ENCODE measurements around the gene NKX1-1.

NKX1-1 gene

GRCh38 chr4:1404573-1405253 lies 1.5 kb downstream of the NKX1-1 start:
- peaks cover 0 to 4% of the 10 kb centered on the region in 2 donors for H3K4me1 Mint-ChIP-seq (ENCODE audit: low read depth in 2 of 2)
- DNase-seq (no peak), ATAC-seq (replicated peaks) (no peak)
- H3K27ac Mint-ChIP-seq, result no peak overlapping the region
- H3K36me3 Mint-ChIP-seq (ENCODE audit: insufficient read depth), result no peaks in the 10 kb centered on the region
- peaks cover 34 to 64% of the 10 kb centered on the region in 2 donors for H3K27me3 Mint-ChIP-seq
- no peaks in the 10 kb centered on the region for H3K9me3 Mint-ChIP-seq
- H3K4me3 Mint-ChIP-seq, result peak overlapping the region in 1 of 2 donors; percentile 23

GRCh38 chr4:1403591-1404572 lies 2.4 kb downstream of the NKX1-1 start:
- DNase-seq (no peak), ATAC-seq (replicated peaks) (no peak)
- H3K27ac Mint-ChIP-seq, result no peak overlapping the region
- no peaks in the 10 kb centered on the region for H3K9me3 Mint-ChIP-seq
- H3K4me3 Mint-ChIP-seq, result peak overlapping the region; percentile 33 to 45
- peaks cover 0 to 4% of the 10 kb centered on the region in 2 donors for H3K4me1 Mint-ChIP-seq (ENCODE audit: low read depth in 2 of 2)
- H3K36me3 Mint-ChIP-seq (ENCODE audit: insufficient read depth), result no peaks in the 10 kb centered on the region
- peaks cover 25 to 56% of the 10 kb centered on the region in 2 donors for H3K27me3 Mint-ChIP-seq

- ATAC-seq (replicated peaks) (no peak), DNase-seq (no peak)
- no peaks in the 10 kb centered on the region for H3K36me3 Mint-ChIP-seq (ENCODE audit: insufficient read depth)
- peaks cover 0 to 4% of the 10 kb centered on the region in 2 donors for H3K4me1 Mint-ChIP-seq (ENCODE audit: low read depth in 2 of 2)
- H3K9me3 Mint-ChIP-seq, result no peaks in the 10 kb centered on the region
- no peak overlapping the region for H3K27ac Mint-ChIP-seq
- peaks cover 18 to 49% of the 10 kb centered on the region in 2 donors for H3K27me3 Mint-ChIP-seq
- H3K4me3 Mint-ChIP-seq, result no peak overlapping the region
Measured at GRCh38 chr4:1403177-1403583, 3.1 kb downstream of the NKX1-1 start.

GRCh38 chr4:1402516-1403091 lies 3.6 kb downstream of the NKX1-1 start:
- Mint-ChIP-seq H3K4me3 (no peak overlapping the region), H3K27ac (no peak overlapping the region), H3K9me3 (no peaks in the 10 kb centered on the region), H3K4me1 (ENCODE audit: low read depth in 2 of 2) (peaks cover 0 to 4% of the 10 kb centered on the region in 2 donors), H3K36me3 (ENCODE audit: insufficient read depth) (no peaks in the 10 kb centered on the region), H3K27me3 (peaks cover 15 to 43% of the 10 kb centered on the region in 2 donors)
- no peak for DNase-seq
- ATAC-seq (replicated peaks), result no peak

DNA sequence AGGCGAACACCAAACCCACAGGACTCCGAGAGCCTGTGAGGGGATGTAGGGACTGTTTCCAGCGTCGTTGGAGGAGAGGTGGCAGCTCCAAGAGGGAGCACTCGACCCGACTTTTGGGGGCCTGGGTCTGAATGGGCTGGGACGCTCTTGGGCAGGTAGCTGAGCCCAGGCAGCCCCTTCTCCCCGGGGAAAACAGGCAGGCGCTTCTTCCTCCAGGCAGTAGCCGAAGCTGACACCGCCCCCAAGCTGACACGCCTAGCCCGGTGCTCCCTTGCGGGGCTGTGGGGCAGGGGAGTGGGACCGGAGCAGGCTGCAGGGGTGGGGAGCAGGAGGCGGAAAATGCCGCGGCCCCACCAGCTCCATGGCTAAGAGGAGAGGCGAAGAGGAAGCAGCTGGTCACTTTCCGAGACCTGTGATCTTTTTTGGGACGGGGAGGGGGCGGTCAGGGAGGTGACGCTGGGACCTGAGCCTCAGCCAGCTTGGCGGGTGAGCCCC lies 4.2 kb downstream of the NKX1-1 start:
- no peaks in the 10 kb centered on the region for H3K36me3 Mint-ChIP-seq (ENCODE audit: insufficient read depth)
- H3K9me3 Mint-ChIP-seq, result no peaks in the 10 kb centered on the region
- H3K4me1 Mint-ChIP-seq (ENCODE audit: low read depth in 2 of 2), result peaks cover 0 to 4% of the 10 kb centered on the region in 2 donors
- H3K27me3 Mint-ChIP-seq, result peaks cover 9 to 38% of the 10 kb centered on the region in 2 donors
- no peak for DNase-seq
- ATAC-seq (replicated peaks), result no peak
- H3K27ac Mint-ChIP-seq, result no peak overlapping the region
- no peak overlapping the region for H3K4me3 Mint-ChIP-seq

- H3K9me3 Mint-ChIP-seq, result peaks cover 0 to 1% of the 10 kb centered on the region in 2 donors
- H3K27me3 Mint-ChIP-seq, result peaks cover 9 to 35% of the 10 kb centered on the region in 2 donors
- peaks cover 0 to 4% of the 10 kb centered on the region in 2 donors for H3K4me1 Mint-ChIP-seq (ENCODE audit: low read depth in 2 of 2)
- no peak for ATAC-seq (replicated peaks)
- DNase-seq, result no peak
- H3K27ac Mint-ChIP-seq, result no peak overlapping the region
- H3K4me3 Mint-ChIP-seq, result no peak overlapping the region
- H3K36me3 Mint-ChIP-seq (ENCODE audit: insufficient read depth), result no peaks in the 10 kb centered on the region
Measured at GRCh38 chr4:1401409-1402020, 4.7 kb downstream of the NKX1-1 start.

DNA sequence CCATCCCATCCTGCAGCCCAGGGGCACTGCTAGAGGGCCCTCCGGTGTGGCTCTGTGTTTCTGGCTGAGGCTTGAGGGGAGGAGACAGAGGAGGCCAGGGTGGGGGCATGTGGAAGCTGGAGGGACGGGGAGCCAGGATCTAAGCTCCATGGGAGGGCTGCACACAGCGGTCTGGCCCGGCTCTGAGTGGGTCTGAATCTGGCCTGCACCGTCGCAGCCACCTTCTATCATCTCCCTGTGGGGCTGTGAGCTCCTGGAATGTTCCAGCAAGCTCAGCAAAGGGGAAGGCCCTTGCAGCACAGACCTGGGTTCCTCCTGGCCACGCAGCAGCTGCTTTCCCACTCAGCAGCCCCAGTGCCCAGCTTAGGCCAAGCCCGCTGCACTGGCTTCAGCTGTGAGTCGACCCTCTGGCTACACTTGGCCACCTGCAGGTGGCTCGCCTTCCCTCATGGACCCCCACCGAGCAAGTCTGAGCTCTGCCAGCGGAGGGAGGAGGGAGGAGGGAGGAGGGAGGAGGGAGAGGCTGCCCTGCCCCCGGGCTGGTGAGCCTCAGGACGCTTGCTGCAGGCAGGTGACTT lies 5.3 kb downstream of the NKX1-1 start:
- no peak for DNase-seq
- H3K4me1 Mint-ChIP-seq (ENCODE audit: low read depth in 2 of 2), result peaks cover 0 to 4% of the 10 kb centered on the region in 2 donors
- H3K36me3 Mint-ChIP-seq (ENCODE audit: insufficient read depth), result no peaks in the 10 kb centered on the region
- H3K4me3 Mint-ChIP-seq, result no peak overlapping the region
- peaks cover 9 to 35% of the 10 kb centered on the region in 2 donors for H3K27me3 Mint-ChIP-seq
- H3K9me3 Mint-ChIP-seq, result peaks cover 0 to 1% of the 10 kb centered on the region in 2 donors
- ATAC-seq (replicated peaks), result no peak
- H3K27ac Mint-ChIP-seq, result no peak overlapping the region

DNA sequence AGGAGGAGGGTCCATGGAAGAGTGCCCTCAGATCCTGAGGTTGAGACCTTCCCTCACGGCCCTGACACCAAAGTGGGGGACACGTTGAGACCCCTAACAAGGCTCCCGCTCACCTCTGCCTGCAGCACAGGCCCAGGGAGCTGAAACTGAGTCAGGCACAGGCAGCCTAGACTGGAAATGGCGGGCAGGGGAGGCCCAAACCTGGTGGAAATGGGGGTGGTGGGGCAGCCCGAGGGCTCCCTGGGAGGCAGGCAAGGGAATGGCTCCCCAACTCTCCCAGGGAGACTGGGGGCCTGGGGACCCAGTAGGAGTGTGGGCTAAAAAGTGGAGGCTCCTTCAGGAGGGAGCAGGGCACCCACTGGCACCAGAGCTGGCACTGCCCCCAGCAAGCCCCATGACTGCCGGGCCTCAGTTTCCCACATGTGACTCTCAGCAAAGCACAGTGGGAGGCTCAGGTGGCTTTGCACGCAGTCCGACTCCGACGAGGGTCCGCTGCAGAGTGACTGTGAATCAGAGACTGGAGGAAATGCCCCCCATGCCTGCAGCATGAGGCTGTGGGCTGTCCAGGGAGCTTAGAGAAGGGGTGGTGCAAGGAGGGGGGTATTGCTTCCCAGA lies 5.9 kb downstream of the NKX1-1 start:
- Mint-ChIP-seq H3K27me3 (peaks cover 6 to 31% of the 10 kb centered on the region in 2 donors), H3K4me1 (ENCODE audit: low read depth in 2 of 2) (peaks cover 0 to 3% of the 10 kb centered on the region in 2 donors), H3K27ac (peak overlapping the region in 1 of 2 donors; percentile 28), H3K4me3 (no peak overlapping the region), H3K9me3 (peaks cover 0 to 4% of the 10 kb centered on the region in 2 donors), H3K36me3 (ENCODE audit: insufficient read depth) (no peaks in the 10 kb centered on the region)
- DNase-seq, result no peak
- ATAC-seq (replicated peaks), result no peak

DNA sequence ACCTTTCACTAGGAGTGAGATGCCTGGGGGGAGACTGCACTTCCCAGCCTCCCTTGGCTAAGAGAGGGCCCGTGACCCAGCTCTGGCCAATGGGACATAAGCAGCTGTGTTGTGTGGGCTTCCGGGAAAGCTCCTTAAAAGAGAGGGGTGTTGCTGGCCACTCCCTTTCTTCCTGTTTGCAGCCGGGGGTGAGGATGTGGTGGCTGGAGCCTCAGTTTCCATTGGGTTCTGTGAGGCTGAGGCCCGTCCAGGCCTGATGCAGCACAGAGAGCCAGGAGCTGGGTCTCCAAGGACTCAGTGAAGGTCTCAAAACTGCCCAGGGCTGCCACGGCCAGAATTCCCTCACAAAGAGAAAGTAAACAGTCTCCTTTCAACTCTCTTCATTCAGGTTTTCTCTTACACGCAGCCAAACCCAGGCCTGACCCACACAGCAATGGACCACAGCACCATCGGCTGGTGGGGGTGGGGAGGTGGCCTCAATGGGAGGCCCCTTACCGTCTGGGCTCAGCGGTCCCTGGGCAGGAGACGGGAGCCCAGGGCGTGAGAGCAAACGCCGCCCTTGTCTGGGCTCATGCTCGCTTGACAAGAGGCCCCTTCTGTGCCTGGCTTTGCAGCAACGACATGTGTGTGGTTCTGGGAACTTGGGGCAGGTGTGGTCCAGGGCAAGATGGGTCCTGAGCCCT lies 6.6 kb downstream of the NKX1-1 start:
- no peaks in the 10 kb centered on the region for H3K36me3 Mint-ChIP-seq (ENCODE audit: insufficient read depth)
- H3K9me3 Mint-ChIP-seq, result peaks cover 0 to 4% of the 10 kb centered on the region in 2 donors
- H3K27me3 Mint-ChIP-seq, result peaks cover 0 to 26% of the 10 kb centered on the region in 2 donors
- peak overlapping the region in 1 of 2 donors; percentile 28 for H3K27ac Mint-ChIP-seq
- DNase-seq, result no peak
- no peak for ATAC-seq (replicated peaks)
- H3K4me1 Mint-ChIP-seq (ENCODE audit: low read depth in 2 of 2), result peaks cover 0 to 1% of the 10 kb centered on the region in 2 donors
- H3K4me3 Mint-ChIP-seq, result no peak overlapping the region

DNA sequence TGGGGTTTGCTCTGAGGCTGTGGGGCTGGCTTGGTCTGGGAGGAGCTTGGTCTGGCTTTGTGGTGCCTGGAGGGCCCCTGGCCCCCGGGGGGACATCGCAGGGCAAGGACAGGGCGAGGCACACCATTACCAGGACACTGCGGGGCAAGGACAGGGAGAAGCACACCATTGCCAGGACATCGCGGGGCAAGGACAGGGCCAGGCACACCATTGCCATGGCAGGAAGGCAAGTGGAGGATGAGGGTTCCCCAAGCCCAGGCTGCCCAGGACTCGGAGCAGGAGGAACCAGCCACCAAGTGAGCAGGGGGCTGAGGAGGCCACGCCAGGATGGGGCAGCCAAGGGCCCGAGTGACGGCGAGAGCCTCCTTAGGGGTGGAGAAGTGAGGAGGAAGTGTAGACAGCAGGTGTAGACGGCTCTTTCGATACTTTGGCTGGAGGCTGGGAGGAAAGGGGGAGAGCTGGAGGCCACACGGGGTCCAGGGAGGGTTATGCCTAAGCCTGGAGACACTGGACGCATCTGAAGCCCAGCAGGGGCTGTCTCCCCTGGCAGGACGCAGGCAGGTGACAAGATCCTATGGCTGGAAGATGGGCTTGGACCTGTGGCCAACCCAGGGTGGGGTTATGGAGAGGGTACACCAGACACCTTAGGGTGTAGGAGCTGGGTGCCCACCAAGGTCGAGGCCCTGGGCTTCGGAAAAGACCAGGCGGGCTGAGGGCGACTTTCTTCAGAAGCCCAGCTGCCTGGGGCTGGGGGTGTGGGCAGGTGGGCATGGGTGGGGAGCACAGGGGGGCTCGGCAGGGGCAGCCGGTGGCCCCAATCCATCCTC lies 7.3 kb downstream of the NKX1-1 start:
- Mint-ChIP-seq H3K27me3 (peaks cover 0 to 26% of the 10 kb centered on the region in 2 donors), H3K36me3 (ENCODE audit: insufficient read depth) (no peaks in the 10 kb centered on the region), H3K4me3 (no peak overlapping the region), H3K9me3 (peaks cover 0 to 4% of the 10 kb centered on the region in 2 donors), H3K4me1 (ENCODE audit: low read depth in 2 of 2) (peaks cover 0 to 1% of the 10 kb centered on the region in 2 donors), H3K27ac (no peak overlapping the region)
- DNase-seq, result no peak
- ATAC-seq (replicated peaks), result no peak

GRCh38 chr4:1396806-1397455 lies 9.3 kb downstream of the NKX1-1 start:
- DNase-seq, result no peak
- no peaks in the 10 kb centered on the region for H3K4me1 Mint-ChIP-seq (ENCODE audit: low read depth in 2 of 2)
- H3K9me3 Mint-ChIP-seq, result peaks cover 0 to 4% of the 10 kb centered on the region in 2 donors
- no peak for ATAC-seq (replicated peaks)
- H3K27ac Mint-ChIP-seq, result no peak overlapping the region
- H3K4me3 Mint-ChIP-seq, result no peak overlapping the region
- no peaks in the 10 kb centered on the region for H3K36me3 Mint-ChIP-seq (ENCODE audit: insufficient read depth)
- H3K27me3 Mint-ChIP-seq, result peaks cover 0 to 21% of the 10 kb centered on the region in 2 donors

Data from effector memory CD8-positive, alpha-beta T cell (primary cell).